Ovary (tissue), 9 donors: ENCODE results near the gene CACNA1C. TPM values are rescaled to one million over a fixed set of nuclear protein-coding genes. Genes with fewer than 3 reads are reported as not detected.

Source experiments
- DNase-seq, 5 donors: peaks; one replicate each; pipeline ENCODE4 v3.0.0-alpha.2; 2019 to 2020
- H3K27ac ChIP-seq, 2 donors: fragments of 200-600 bp; one replicate each; pipeline versions ENCODE4 v1.5.1 to v1.8.0; 2019 to 2022
- H3K27me3 ChIP-seq: fragments of 200-600 bp; one replicate; pipeline ENCODE4 v1.8.0; 2022
- H3K36me3 ChIP-seq: fragments of 200-600 bp; sonication (generic); one replicate; pipeline ENCODE4 v1.5.1; 2019
- H3K4me1 ChIP-seq: one replicate; pipeline ENCODE4 v1.8.1; 2013; ENCODE audit warnings: mild to moderate bottlenecking, moderate library complexity; ENCODE audit not compliant: insufficient read depth
- H3K4me3 ChIP-seq: fragments of 200-600 bp; sonication (generic); one replicate; pipeline ENCODE4 v1.5.1; 2017
- H3K9me3 ChIP-seq, 2 donors: fragments of 200-600 bp in 1 of 2; sonication (generic) in 1 of 2; one replicate each; pipeline versions ENCODE4 v1.5.1 to v1.8.1; 2013 to 2019; ENCODE audit warnings: mild to moderate bottlenecking in 1 of 2, moderate library complexity in 1 of 2
- EP300 ChIP-seq: sonication (generic); formaldehyde crosslinking; IDR thresholded peaks from one replicate; pipeline ENCODE4 v1.6.1; 2017; ENCODE audit warnings: antibody characterized with exemption
- POLR2A ChIP-seq: fragments of 450-650 bp; IDR thresholded peaks from one replicate; pipeline ENCODE4 v1.6.1; 2017; ENCODE audit warnings: antibody characterized with exemption, mild to moderate bottlenecking, moderate library complexity
- WGBS, 3 donors: extraction: QIAGEN DNeasy Blood & Tissue Kit in 1 of 3; methylation state at CpG; one replicate each; pipeline versions ENCODE4 v1.1.5 to v1.1.7; 2013 to 2017; 5-methylcytosine and 5-hydroxymethylcytosine counted together
- intact Hi-C, 4 donors: fragments of 100-400 bp; cut with DNase I; formaldehyde crosslinking; loops; one replicate each; pipeline versions ENCODE4 v1.11.0 to v1.15.1; 2022 to 2023
- polyA plus RNA-seq, 2 donors: library from polyadenylated mRNA; stranded (reverse); fragments of 200-250 nt in 1 of 2; fragments of 350-450 nt in 1 of 2; fragmentation: Illumina TruSeq in 1 of 2; extraction: RNeasy Lipid Tissue Mini Kit (QIAGEN cat#74804) in 1 of 2; gene quantifications; one replicate each; pipeline ENCODE4 v1.2.3, GENCODE V29; 2013 to 2014
- total RNA-seq, 7 donors: library from RNA; depleted of rRNA in 2 of 7; stranded (reverse); fragments of >200 nt in 2 of 7; fragmentation: NEBNext Ultra II Directional in 3 of 7; extraction: Animal tissue kit (Norgen Biotek cat#: 25700) in 3 of 7; gene quantifications; one replicate each; pipeline versions ENCODE4 v1.1.0 to v1.2.4, GENCODE V29; 2016 to 2023
- TF ChIP-seq, protein P1 (sequence below), 3 donors: fragments of 450-650 bp in 2 of 3; fragments of 200-600 bp in 1 of 3; IDR thresholded peaks; one replicate each; pipeline versions ENCODE4 v1.5.1 to v1.8.0; 2016 to 2022; ENCODE audit warnings: antibody characterized with exemption in 3 of 3, mild to moderate bottlenecking in 1 of 3
- donor health status: DM: no; HTN: no; CAD: no; lungs with moderate emphysema.
- donor health status: DM: no; HTN: no; CAD: no.
- donor health status: Bipolar disorder and iron deficiency.
- donor health status: DM: yes; HTN: yes; CAD: no.
- donor health status: DM: no; HTN: no; CAD: no.
- donor health status: DM: yes; HTN: yes; CAD: no.

CACNA1C gene
- total and polyA plus RNA-seq, 9 donors, result 2.2 to 8.3 (median 3.7) TPM

DNA sequence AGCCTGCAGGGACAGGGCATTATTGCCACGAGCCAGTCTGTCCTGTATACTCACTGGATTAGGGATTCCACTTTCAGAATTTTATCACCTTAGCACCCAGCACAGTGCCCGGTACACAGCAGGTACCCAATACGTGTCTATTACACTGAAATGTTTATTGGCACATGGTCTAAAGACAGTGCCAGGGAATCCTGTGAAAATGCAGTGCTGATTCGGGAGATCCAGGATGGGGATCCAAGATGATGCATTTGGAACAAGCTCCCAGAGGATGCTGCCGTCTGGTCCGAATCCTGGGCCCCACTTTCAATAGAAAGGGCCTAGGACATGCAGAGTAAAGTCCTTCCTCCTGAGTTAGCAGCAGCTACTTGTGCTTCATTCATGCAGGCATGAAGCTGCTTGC, 230.7 kb downstream of the CACNA1C start:
- H3K27ac ChIP-seq, result no peak overlapping the region
- no peak overlapping the region for H3K4me3 ChIP-seq
- 69 to 77% (median 73%) methylated on average over 6 of the region's 6 CpGs for WGBS, 3 donors
- H3K27me3 ChIP-seq, result no peaks in the 10 kb centered on the region
- H3K36me3 ChIP-seq, result no peaks in the 10 kb centered on the region
- intact Hi-C loops, result loop anchor here in 1 of 4 donors (10.0 kb wide), 1 partner anchor 229 kb away; the partner anchor contains the start of gene CACNA1C
- peaks cover 4% of the 10 kb centered on the region for H3K4me1 ChIP-seq
- TF ChIP-seq POLR2A (no peak), EP300 (no peak)
- TF ChIP-seq, protein P1, sequence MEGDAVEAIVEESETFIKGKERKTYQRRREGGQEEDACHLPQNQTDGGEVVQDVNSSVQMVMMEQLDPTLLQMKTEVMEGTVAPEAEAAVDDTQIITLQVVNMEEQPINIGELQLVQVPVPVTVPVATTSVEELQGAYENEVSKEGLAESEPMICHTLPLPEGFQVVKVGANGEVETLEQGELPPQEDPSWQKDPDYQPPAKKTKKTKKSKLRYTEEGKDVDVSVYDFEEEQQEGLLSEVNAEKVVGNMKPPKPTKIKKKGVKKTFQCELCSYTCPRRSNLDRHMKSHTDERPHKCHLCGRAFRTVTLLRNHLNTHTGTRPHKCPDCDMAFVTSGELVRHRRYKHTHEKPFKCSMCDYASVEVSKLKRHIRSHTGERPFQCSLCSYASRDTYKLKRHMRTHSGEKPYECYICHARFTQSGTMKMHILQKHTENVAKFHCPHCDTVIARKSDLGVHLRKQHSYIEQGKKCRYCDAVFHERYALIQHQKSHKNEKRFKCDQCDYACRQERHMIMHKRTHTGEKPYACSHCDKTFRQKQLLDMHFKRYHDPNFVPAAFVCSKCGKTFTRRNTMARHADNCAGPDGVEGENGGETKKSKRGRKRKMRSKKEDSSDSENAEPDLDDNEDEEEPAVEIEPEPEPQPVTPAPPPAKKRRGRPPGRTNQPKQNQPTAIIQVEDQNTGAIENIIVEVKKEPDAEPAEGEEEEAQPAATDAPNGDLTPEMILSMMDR (IDR thresholded peaks at IDR 0.05), result no peak
- no peak for DNase-seq
- no peaks in the 10 kb centered on the region for H3K9me3 ChIP-seq

DNA sequence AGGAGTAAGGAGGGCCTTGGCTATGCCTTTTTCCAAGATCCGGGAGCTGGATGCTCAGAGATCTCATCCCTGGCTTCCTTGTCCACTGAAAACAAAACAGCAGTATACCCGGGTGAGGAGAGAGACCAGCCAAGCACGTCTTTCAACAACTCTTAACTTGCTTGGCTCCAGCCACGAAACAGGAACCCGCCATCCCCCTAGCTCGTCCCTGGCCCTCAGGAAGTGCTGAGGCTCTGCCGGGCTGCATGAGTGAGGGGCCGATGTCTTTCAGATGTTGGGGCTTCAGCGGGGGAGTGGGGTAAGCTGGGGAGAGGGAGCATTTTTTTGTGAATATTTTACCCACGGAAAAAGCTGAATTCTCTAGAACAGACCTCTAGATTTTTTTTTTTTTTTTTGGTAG, 231.1 kb downstream of the CACNA1C start:
- Histone ChIP-seq H3K27ac (no peak overlapping the region), H3K4me3 (no peak overlapping the region), H3K4me1 (peaks cover 4% of the 10 kb centered on the region), H3K9me3 (no peaks in the 10 kb centered on the region), H3K36me3 (no peaks in the 10 kb centered on the region), H3K27me3 (no peaks in the 10 kb centered on the region)
- TF ChIP-seq POLR2A, result no peak
- no peak for TF ChIP-seq EP300
- TF ChIP-seq, protein P1 (IDR thresholded peaks at IDR 0.05), result no peak
- no peak for DNase-seq
- WGBS, 3 donors, result 2 to 10% (median 5%) methylated on average over 10 of the region's 10 CpGs
- intact Hi-C loops, result loop anchor here in 1 of 4 donors (10.0 kb wide), 1 partner anchor 229 kb away; the partner anchor contains the start of gene CACNA1C

DNA sequence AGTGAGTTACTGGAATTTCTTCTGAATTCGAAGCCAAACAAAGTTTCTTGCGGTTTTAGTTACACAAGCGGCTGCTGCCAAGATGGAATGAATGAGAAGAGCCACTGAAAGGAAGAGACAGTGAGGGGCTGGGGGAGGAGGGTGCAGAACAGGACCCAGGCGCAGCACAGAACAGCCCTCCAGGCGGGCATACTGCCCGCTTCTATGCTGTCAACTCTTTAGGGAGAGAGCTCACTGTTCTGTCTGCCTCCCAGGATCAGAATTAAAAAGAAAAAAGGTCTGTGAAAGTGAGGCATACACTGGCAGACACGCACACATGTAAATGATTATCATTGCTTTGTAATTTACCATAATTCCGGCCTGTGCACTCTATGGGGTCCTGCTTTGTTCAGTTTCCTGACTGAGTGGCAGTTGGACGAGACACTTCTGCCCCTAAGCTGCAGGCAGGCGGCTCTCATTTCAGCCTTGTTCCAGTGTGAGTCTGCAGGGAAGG, 231.6 kb downstream of the CACNA1C start:
- no peak overlapping the region for H3K4me3 ChIP-seq
- H3K27ac ChIP-seq, result no peak overlapping the region
- H3K27me3 ChIP-seq, result no peaks in the 10 kb centered on the region
- 27 to 38% (median 31%) methylated on average over 10 of the region's 10 CpGs for WGBS, 3 donors
- TF ChIP-seq POLR2A (no peak), EP300 (no peak)
- TF ChIP-seq, protein P1 (IDR thresholded peaks at IDR 0.05), result no peak
- intact Hi-C loops, result loop anchor here in 1 of 4 donors (10.0 kb wide), 1 partner anchor 230 kb away; the partner anchor contains the start of gene CACNA1C
- DNase-seq, result no peak
- H3K36me3 ChIP-seq, result no peaks in the 10 kb centered on the region
- peaks cover 4% of the 10 kb centered on the region for H3K4me1 ChIP-seq
- no peaks in the 10 kb centered on the region for H3K9me3 ChIP-seq

DNA sequence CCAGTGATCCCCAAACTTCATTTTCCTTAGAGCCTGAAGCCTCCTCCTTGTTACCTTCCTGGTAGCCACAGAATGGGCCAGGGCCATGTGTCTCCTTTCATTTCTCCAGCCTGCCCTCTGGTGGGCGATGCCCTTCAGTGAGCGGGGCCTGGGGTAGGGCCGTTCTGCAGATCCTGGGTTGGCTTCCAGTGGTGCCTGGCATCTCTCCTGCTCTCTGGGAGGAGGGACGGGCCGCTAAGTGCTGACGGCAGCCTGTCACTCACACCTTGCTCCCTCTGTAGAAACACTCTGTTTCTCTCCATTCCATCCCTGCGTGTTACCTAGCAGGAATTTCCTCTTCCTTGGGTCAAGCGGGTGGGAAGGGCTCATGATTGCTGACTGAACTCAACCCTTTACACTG, 232.1 kb downstream of the CACNA1C start:
- WGBS, 3 donors, result 52 to 62% (median 58%) methylated on average over 8 of the region's 8 CpGs
- H3K4me3 ChIP-seq, result no peak overlapping the region
- DNase-seq, result peak; percentile 57 to 81 (median 72)
- no peak overlapping the region for H3K27ac ChIP-seq
- no peaks in the 10 kb centered on the region for H3K27me3 ChIP-seq
- no peak for TF ChIP-seq POLR2A
- TF ChIP-seq, protein P1 (IDR thresholded peaks at IDR 0.05), result peak in 2 of 3 donors; percentile 41 to 48
- H3K9me3 ChIP-seq, result no peaks in the 10 kb centered on the region
- intact Hi-C loops, result loop anchor here in 2 of 4 donors (5.0 to 10.0 kb wide), 2 partner anchors 230 to 233 kb away; partner anchors contain the start of gene CACNA1C (in 2 of the 2)
- peaks cover 4% of the 10 kb centered on the region for H3K4me1 ChIP-seq
- H3K36me3 ChIP-seq, result no peaks in the 10 kb centered on the region
